EH (cell line): Measurements from ENCODE around the gene TBX4.
"Not testable (repeated sequence)": the region's sequence is repeated elsewhere in the genome, so short reads cannot be mapped to it uniquely, and the experiment has no call there.

Experiments
- DNase-seq: peaks from one replicate; pipeline ENCODE4 v3.0.0-alpha.2; 2015; ENCODE audit warnings: low read depth

Gene TBX4

DNA sequence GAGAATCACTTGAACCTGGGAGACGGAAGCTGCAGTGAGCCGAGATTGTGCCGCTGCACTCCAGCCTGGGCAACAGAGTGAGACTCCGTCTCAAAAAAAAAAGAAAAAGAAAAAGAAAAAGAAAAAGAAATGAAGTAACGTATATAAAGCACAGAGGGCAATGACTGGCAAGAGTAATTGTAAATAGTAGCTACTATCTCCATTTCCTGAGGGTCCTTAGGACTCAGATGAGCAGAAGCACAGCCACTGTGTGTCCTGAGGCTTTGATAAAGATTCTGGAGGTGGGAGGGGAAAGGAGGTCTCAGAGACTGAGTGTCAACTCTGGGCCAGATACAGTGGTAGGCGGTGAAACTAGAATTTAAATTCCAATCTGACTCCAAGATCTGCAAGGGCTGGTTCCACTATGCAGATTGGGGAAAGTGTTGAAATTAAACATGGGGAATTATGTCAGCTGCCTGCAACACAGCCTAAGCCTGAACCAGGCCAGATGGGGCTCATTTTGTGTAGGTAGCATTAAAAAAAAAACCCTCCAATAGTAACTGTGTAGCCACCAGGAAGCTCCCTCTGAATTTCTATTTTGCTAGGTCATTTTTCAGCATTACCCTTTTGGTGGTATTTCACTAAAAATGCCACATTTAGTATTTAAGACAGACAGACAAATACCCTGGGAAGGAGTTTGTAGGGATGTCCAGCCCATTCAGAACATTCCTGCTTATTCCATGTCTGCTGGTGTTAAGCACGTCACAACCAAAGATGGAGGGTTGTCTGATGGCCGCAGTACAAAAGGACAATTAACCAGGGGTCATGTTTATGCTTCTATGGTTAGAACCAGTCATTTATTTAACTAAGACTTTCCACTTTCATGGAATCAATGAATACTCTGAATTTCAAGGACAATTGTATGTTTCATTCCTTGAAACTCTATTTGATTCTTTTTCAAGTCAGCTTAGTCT lies 46.1 kb downstream of the TBX4 start:
- no peak for DNase-seq

GRCh38 chr17:61499632-61500031 lies 47.4 kb downstream of the TBX4 start:
- no peak for DNase-seq

GRCh38 chr17:61500287-61500686 lies 48.1 kb downstream of the TBX4 start:
- DNase-seq: no peak

DNA sequence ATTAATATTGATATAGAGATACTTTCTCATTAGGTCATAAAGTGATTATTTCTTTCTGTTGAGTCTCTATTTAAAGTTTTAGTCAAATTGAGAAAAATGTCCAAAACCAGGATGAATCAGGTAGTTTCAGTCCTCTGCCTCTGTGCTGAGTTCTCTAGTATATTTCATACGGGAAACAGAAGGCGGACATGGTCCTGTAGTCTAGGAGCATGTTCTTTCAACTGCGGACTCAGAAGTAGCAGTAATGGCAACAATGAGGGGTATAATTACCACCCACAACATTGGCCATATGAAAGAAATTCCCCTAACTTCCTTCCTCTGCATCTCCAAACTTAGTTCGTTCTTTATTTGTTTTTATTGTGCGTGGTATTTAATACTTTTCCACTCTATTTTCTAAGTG lies 50.1 kb downstream of the TBX4 start:
- DNase-seq: no peak

DNA sequence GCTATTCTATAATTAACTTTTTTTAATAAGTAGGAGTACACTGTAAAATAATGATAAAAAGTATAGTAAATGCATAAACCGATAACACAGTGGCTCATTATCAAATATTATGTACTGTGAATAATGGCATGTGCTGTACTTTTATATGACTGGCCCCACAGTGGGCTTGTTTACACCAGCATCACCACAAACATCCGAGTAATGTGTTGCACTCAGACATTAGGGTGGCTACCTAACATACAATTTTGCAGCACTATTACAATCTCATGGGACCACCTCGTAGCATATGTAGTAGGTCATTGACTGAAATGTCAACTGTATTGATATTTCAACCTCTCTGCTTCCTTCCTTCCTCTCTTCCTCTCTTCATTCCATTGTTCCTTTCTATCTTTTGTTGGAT lies 51.7 kb downstream of the TBX4 start:
- DNase-seq: peak; percentile 37

- DNase-seq: peak; percentile 96
These were observed 52.5 kb downstream of the TBX4 start for GRCh38 chr17:61504697-61505096.

DNA sequence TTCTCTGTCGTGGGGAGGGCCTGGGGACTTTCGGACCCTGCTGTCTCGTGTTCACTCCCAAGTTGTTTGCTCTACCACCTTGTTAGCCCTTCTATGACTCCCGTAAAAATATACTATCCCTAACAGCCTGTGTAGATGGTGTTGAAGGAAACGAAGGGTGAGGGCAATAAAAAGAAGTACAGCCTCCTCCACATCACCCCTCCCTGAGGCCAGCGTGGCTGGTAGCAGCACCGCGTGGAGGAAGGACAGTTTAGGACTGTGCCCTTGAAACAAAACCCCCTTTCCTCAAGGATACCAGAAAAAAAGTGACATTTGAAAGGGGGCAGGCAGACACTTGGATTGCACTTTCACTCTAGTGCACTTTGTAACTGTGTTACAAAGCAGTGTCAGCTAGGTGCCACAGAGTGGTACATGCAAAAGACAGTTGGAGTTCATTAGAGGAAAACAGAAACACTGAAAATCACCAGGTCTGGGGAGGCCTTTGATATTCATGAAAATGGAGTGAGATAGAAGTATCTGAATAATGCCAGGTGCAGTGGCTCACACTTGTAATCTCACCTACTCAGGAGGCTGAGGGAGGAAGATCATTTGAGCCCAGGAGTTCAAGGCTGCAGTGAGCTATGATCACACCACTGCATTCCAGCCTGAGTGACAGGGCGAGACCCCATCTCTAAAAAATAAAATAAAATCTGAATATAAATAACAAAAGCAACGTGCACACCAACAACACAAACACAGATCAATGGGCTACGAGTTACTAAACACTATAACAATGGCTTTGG lies 53.8 kb downstream of the TBX4 start:
- no peak for DNase-seq

DNA sequence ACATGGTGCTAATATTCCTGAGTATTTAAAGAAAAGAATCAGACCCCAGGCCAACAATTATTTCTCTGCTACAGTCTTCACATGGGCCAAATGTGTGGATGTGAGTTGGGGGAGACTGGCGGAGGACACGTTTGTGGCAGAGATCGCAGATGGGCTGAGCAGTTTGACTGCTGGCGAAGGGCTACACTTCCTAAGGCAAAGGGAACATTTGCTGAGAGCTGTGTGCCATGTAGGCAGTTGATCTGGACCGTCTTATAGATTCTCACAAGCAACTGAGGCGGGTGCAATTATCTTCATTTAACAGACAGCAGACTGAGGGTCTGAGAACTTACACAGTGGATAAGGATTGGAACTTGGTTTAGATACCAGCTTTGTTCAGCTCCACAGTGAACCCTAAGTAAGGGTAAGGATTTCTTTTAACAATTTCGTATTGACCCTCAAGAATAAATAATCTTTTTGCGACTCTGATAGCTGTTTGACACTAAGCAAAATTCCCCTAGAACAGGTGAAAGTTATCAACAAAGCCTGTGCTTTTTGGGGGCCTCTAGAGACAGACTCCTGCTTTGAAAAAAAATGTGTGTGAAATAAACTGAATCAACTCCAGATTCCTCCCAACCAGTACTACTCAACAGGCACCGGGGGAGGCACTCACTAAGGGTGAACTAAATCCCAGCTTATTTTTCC lies 55.3 kb downstream of the TBX4 start:
- no peak for DNase-seq

GRCh38 chr17:61508912-61509311 lies 56.7 kb downstream of the TBX4 start:
- no peak for DNase-seq

DNA sequence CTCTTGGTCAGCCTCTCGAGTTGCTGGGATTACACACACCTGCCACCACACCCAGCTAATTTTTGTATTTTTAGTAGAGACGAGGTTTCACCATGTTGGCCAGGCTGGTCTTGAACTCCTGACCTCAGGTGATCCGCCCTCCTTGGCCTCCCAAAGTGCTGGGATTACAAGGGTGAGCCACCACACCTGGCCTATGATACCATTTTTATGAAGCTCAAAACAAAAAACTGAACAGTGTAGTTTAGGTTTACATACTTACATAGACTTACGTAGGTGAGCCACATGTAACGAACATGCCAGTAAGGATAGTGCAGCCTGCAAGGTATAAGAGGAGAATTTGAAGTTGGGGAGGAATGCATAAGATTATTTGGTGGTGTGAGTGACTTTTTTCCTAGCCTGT lies 57.2 kb downstream of the TBX4 start:
- not testable (repeated sequence) for DNase-seq

DNA sequence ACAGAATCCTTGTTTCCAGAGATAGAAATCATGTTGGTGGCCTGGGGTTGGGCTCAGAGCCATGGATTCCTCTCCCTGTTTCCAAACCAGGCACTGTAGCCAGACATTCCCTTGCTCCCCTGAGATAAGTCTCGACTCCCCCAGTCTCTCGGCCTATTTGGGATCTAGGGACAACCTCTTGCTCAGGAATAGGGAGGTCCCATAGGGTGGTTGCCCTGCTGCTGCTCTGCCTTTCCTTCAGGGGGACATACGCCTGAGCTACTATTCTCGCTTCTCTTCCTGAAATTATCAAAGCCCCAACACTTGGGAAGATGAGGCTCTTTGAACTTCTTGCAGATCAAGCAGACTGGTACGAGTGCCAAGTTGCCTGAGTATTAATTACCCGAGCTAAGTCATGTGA lies 58.0 kb downstream of the TBX4 start:
- no peak for DNase-seq

GRCh38 chr17:61510991-61511390 lies 58.8 kb downstream of the TBX4 start:
- DNase-seq: no peak

DNA sequence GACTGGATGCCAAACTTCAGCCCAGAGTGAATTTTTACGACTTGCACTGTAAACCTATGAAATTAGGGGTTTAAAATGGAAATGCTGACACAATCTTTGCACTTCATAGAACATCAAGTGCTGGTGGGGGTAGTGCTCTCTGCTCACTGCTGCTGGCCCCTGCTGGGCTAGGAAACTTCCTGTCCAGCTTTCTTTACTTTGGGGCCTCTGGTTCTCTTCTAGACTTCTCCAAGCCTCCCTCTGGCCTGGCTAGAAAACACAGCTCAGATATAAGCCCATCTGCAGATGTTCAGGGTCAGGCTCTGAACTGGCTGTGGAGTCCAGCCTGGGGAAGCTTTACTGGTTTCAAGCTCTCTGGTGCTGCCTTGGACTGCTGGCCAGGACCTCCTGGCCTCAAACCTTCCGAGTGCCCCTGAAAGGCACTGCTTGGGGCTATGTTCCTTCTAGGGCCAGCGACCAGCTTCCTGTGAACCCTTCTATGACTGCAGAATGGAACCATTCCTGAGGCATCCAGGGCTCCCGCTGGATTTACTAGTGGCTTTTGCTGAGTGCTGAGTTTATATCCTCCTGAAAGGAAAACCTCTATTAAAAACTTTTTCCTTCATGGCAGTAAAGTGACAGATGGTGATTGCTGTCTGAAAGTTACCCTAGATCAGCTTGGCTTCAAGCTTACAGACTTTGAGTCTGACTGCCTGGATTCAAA lies 59.4 kb downstream of the TBX4 start:
- DNase-seq: peak; percentile 49

- DNase-seq: no peak
These were observed 62.3 kb downstream of the TBX4 start for GRCh38 chr17:61514491-61514890.

DNA sequence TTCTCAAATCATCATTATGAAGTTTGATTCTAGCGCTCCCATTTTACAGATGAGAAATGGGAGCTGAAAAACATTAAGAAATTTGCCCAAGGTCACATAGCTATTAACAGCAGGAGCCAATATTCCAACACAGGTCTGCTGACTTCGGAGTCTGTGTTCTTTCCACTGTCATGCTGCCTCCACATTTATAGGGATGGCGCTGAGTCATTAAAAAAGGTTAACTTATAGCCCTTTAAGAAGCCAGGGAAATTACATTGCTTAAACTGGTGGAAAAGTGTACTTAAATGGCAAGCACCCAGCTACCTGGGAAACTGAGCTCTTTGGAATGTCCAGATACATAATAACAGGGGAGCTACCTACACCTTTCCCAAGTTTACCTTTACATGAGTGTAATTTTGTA lies 65.0 kb downstream of the TBX4 start:
- no peak for DNase-seq

DNA sequence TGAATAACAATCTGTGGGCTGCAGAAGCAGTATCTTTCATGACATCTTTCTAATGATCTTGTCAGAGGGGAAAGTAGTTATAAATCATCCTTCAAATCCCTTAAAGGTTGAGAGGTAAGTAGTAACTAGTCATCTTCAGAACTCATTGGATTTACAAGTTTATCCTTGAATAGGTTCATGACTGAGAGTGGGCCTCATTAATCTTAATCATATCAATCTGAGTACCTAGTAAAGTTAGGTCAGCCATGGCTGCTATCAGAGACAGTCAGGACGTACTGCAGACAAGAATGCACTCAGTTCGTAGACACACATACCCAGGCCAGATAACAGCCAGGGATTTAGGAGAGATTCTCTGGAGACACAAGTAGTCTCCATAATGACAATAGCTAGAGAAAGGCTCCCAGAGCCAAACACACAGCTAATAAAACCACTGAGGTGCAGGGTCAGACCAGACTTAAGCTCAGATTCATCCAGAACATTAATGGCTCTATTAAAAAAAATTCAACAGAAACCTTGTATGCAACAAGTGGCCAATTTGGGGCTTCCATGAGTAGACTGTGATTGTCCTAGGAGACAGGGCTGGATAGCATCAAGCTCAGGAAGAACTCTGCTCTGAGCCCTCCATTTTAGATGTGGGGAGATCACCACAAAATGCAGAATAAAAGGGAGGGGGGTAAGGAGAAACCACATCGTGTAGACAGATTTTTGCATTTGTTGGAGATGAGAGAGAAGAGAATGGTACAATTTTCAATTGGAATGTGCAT lies 65.8 kb downstream of the TBX4 start:
- DNase-seq: no peak

- no peak for DNase-seq
These were observed 66.9 kb downstream of the TBX4 start for GRCh38 chr17:61519139-61519538.

DNA sequence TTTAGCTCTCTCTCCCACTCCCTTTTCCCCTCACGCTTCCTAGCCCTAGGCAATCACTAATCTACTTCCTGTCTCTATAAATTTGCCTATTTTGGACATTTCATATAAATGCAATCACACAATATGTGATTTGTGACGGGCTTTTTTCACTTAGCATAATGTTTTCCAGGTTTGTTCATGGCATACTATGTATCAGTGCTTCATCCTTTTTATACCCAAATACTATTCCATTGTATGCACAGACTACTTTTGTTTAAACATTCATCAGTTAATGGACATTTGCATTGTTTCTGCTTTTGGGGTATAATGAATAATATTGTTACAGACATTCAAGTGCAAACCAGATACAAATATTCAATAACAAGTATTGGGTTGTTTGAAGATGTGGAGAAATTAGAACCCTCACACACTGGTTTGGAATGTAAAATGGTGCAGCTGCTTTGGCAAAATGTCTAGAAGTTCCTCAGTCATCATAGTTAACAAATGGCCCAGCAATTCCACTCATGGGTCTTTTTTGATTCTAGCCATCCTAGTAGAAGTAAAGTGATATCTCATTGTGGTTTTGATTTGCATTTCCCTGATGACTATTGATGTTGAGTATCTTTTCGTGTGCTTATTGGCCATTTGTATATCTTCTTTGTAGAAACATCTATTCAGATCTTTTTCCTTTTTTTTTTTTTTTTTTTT lies 67.7 kb downstream of the TBX4 start:
- no peak for DNase-seq

DNA sequence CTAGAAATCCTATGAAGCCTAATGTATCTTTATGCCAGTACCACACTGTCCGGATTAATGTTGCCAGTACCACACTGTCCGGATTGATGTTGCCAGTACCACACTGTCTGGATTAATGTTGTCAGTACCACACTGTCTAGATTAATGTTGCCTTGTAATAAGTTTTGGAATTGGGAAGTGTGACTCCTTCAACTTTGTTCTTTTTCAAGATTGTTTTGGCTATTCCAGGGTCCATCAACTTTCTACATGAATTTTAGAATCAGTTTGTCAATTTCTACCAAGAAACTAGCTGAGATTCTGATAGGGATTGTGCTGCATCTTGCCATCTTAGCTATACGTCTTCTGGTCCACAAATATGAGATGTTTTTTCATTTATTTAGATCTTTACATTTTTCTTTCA lies 68.7 kb downstream of the TBX4 start:
- DNase-seq: no peak

GRCh38 chr17:61522088-61522487 lies 69.9 kb downstream of the TBX4 start:
- DNase-seq: no peak

GRCh38 chr17:61524319-61524718 lies 72.1 kb downstream of the TBX4 start:
- no peak for DNase-seq
